Measurements from ENCODE around the gene GMCL2. TPM values are rescaled to one million over a fixed set of nuclear protein-coding genes. Genes with fewer than 3 reads are reported as not detected.

Gene GMCL2
- total RNA-seq, 1 donor = not detected

DNA sequence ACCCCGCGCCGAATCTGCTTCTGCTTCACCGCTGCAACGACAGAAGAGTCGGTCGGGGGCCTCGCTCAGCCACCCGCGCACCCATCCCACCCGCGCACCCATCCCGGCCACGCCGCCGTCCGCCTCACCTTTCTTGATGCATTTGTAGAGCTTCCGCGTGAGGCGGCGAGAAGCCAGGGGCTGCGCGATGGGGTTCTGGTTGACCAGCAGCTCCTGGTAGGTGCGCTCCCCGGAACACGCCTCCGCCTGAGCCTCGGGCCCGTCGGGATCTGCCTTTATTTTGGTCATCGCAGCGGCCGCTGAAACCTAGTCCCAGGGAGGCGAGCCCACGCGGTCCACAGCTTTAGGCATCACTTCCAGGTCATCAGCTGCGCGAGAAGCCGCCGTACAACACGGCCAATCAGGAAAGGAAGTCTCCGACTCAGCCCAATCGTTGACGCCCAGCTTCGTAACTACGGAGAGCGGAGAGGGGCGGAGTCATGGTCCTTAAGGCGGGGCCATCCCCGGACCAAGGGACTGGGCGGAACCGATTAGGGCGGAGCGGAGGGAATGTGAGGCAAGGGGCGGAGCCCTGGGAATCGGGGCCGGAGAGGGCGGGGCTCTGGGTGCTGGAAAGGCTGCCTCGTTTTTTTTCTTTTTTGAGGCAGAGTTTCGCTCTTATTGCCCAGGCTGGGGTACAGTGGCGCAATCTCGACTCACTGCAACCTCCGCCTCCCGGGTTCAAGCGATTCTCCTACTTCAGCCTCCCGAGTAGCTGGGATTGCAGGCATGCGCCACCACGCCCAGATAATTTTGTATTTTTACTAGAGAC is 33.4 kb downstream of the GMCL2 start, which contains the start of gene NHP2:
TSS of gene NHP2 (minus strand) at position 356 of the 811 bp plus-strand sequence. CDS start at position 288, 68 bp downstream.
- Histone ChIP-seq H3K9me3 (ENCODE audit: low read depth, low read length) (no peaks in the 10 kb centered on the region), H3K27me3 (ENCODE audit: insufficient read depth, low read length) (no peaks in the 10 kb centered on the region), H3K4me1 (ENCODE audit: insufficient read depth, low read length) (peaks cover 24% of the 10 kb centered on the region), H3K4me3 (ENCODE audit: low read length) (peak within 1 kb of the TSS; percentile 63)

DNA sequence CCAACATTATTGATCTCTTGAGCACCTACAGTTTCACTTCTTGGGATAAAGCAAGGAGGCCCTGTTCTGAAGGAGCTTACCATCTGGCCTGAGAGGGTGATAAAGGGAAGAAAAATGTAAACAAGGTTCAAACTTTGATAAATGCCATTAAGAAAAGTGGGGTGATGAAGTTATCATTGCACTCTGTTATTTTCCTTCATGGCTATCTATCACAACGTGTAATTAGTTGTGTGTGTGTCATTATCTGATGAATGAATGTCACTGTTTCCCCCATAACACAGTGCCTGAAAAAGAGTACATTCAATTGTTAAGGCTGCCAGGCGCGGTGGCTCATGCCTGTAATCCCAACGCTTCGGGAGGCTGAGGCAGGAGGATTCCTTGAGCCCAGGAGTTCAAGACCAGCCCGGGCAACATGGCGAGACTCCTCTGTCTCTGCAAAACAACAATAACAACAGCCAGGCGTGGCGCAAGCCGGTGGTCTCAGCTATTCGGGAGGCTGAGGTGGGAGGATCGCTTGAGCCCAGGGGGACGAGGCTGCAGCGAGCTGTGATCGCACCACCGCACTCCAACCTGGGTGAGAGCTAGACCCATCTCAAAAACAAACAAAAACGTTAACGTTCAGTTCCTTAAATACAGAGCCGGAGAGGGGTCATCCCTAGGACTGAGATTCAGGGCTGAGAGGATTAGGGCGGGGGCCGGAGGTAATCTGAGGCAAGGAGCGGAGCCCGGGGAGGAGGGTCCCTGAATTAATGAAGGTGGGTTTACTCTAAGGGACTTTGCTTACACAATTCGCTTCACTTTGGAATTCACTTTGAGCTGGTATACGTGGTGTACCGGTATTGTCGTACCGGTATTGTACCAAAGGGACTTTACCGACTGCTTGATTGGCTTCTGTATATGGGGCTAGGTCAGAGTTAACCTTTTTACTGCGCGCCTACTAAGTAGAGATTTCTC is 34.4 kb downstream of the GMCL2 start:
- peaks cover 24% of the 10 kb centered on the region for H3K4me1 ChIP-seq (ENCODE audit: insufficient read depth, low read length)
- H3K27me3 ChIP-seq (ENCODE audit: insufficient read depth, low read length) = no peaks in the 10 kb centered on the region
- peak overlapping the region; percentile 63 for H3K4me3 ChIP-seq (ENCODE audit: low read length)
- no peaks in the 10 kb centered on the region for H3K9me3 ChIP-seq (ENCODE audit: low read depth, low read length)

DNA sequence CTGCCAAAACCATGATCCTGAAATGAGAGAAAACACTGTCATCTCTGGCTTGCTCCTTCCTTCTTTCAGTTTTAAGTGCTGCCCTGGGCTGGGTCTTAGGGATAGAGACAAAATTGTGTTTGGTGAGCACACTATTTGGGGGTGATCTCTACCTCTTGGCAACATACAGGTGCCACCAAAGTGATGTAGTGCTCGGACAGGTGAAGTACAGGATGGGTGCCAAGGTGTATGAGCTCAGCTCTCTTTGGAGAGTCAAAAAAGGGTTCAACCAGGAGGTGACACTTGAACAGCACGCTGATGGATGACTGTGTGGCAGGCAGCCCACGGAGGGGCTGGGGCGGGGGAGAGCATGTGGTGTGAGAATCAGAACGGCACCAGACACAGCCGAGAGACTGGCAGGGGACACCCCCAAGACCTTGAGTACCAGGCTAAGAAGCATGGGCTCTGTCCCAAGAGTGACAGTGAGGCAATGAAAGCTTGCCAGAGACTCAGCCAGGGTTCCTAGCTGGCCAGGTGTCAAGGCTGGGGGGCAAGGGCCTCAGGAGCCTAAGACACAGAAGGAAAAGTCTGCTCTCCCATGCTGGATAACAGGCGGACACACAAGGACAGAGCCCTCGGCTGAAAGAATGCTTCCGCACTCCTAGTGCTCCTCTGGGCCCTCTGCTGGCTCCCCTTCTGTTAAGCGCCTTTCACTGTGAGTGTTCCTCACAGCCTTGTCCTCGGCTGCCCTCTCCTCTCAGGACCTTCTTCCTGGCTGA is 36.0 kb downstream of the GMCL2 start:
- Histone ChIP-seq H3K4me3 (ENCODE audit: low read length) (no peak overlapping the region), H3K4me1 (ENCODE audit: insufficient read depth, low read length) (peaks cover 24% of the 10 kb centered on the region), H3K9me3 (ENCODE audit: low read depth, low read length) (no peaks in the 10 kb centered on the region), H3K27me3 (ENCODE audit: insufficient read depth, low read length) (no peaks in the 10 kb centered on the region)

- Histone ChIP-seq H3K9me3 (ENCODE audit: low read depth, low read length) (no peaks in the 10 kb centered on the region), H3K27me3 (ENCODE audit: insufficient read depth, low read length) (no peaks in the 10 kb centered on the region), H3K4me3 (ENCODE audit: low read length) (no peak overlapping the region), H3K4me1 (ENCODE audit: insufficient read depth, low read length) (peaks cover 23% of the 10 kb centered on the region)
Observed at GRCh38 chr5:178149199-178149932, 37.8 kb downstream of the GMCL2 start.

GRCh38 chr5:178147406-178147805 is 39.8 kb downstream of the GMCL2 start:
- H3K9me3 ChIP-seq (ENCODE audit: low read depth, low read length) = no peaks in the 10 kb centered on the region
- peaks cover 9% of the 10 kb centered on the region for H3K4me1 ChIP-seq (ENCODE audit: insufficient read depth, low read length)
- H3K27me3 ChIP-seq (ENCODE audit: insufficient read depth, low read length) = no peaks in the 10 kb centered on the region
- H3K4me3 ChIP-seq (ENCODE audit: low read length) = no peak overlapping the region

GRCh38 chr5:178145965-178146820 is 41.0 kb downstream of the GMCL2 start:
- H3K9me3 ChIP-seq (ENCODE audit: low read depth, low read length) = no peaks in the 10 kb centered on the region
- H3K27me3 ChIP-seq (ENCODE audit: insufficient read depth, low read length) = no peaks in the 10 kb centered on the region
- no peak overlapping the region for H3K4me3 ChIP-seq (ENCODE audit: low read length)
- H3K4me1 ChIP-seq (ENCODE audit: insufficient read depth, low read length) = no peaks in the 10 kb centered on the region

DNA sequence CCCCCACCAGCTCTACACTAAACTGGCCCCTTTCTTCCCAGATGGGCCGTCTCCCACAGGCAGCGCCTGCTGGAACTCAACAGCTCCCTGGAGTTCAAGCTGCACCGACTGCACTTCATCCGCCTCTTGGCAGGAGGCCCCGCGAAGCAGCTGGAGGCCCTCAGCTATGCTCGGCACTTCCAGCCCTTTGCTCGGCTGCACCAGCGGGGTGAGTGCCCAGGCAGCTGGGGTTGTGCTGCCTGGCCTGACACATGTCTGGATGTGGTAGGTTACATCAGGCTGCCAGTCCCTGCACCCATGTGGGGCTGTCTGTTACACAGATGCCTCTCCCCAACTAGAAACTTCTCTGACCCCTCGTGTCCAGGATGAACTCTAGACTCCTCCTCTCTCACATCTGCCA is 43.3 kb downstream of the GMCL2 start:
- Histone ChIP-seq H3K27me3 (ENCODE audit: insufficient read depth, low read length) (no peaks in the 10 kb centered on the region), H3K4me1 (ENCODE audit: insufficient read depth, low read length) (no peaks in the 10 kb centered on the region), H3K9me3 (ENCODE audit: low read depth, low read length) (no peaks in the 10 kb centered on the region), H3K4me3 (ENCODE audit: low read length) (no peak overlapping the region)

- Histone ChIP-seq H3K4me1 (ENCODE audit: insufficient read depth, low read length) (no peaks in the 10 kb centered on the region), H3K27me3 (ENCODE audit: insufficient read depth, low read length) (no peaks in the 10 kb centered on the region), H3K4me3 (ENCODE audit: low read length) (no peak overlapping the region)
Observed at GRCh38 chr5:178143246-178143645, 43.9 kb downstream of the GMCL2 start.

GRCh38 chr5:178142642-178143041 is 44.5 kb downstream of the GMCL2 start:
- no peaks in the 10 kb centered on the region for H3K4me1 ChIP-seq (ENCODE audit: insufficient read depth, low read length)
- no peaks in the 10 kb centered on the region for H3K27me3 ChIP-seq (ENCODE audit: insufficient read depth, low read length)
- H3K4me3 ChIP-seq (ENCODE audit: low read length) = no peak overlapping the region
- no peaks in the 10 kb centered on the region for H3K9me3 ChIP-seq (ENCODE audit: low read depth, low read length)

More at GRCh38 chr5:178143246-178143645, 43.9 kb downstream of the GMCL2 start:
- no peaks in the 10 kb centered on the region for H3K9me3 ChIP-seq (ENCODE audit: low read depth, low read length)

- Histone ChIP-seq H3K4me1 (ENCODE audit: insufficient read depth, low read length) (no peaks in the 10 kb centered on the region), H3K4me3 (ENCODE audit: low read length) (no peak overlapping the region), H3K9me3 (ENCODE audit: low read depth, low read length) (no peaks in the 10 kb centered on the region), H3K27me3 (ENCODE audit: insufficient read depth, low read length) (no peaks in the 10 kb centered on the region)
Observed at GRCh38 chr5:178141550-178141949, 45.6 kb downstream of the GMCL2 start.

DNA sequence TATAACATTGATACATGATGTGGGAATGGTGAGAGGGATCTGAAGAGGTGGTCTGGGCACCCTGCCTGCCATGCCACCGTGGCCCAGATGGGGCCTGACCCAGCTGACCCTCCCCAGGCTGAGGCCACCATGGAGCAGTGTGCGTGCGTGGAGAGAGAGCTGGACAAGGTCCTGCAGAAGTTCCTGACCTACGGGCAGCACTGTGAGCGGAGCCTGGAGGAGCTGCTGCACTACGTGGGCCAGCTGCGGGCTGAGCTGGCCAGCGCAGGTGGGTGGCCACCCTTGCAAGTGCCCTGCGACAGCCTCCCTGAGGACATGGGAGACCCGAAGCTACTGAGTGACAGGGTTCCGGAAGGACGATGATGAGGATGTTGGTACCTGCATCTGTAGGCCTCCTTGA is 49.2 kb downstream of the GMCL2 start:
- Histone ChIP-seq H3K4me1 (ENCODE audit: insufficient read depth, low read length) (no peaks in the 10 kb centered on the region), H3K27me3 (ENCODE audit: insufficient read depth, low read length) (no peaks in the 10 kb centered on the region), H3K9me3 (ENCODE audit: low read depth, low read length) (no peaks in the 10 kb centered on the region), H3K4me3 (ENCODE audit: low read length) (no peak overlapping the region)

DNA sequence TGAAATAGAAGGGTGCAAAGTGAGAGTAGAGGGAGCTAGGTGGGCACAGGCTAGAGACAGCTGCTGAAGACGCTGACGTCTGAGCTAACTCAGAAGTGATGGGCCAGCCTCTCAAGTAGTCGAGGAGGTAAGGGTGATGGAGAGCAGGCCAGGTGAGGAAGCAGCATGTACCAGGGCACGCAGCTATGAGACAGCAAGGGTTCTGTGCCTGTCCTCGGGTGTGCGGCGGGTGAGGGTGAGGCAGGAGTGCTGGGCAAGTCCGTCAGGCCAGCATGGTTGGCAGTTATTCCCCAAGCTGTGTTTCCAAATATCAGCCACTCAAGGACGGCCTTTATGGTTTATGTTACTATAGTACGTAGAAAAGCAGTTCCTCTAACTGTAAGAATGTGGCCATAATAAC is 50.2 kb downstream of the GMCL2 start:
- no peaks in the 10 kb centered on the region for H3K9me3 ChIP-seq (ENCODE audit: low read depth, low read length)
- H3K4me3 ChIP-seq (ENCODE audit: low read length) = no peak overlapping the region
- H3K27me3 ChIP-seq (ENCODE audit: insufficient read depth, low read length) = no peaks in the 10 kb centered on the region
- H3K4me1 ChIP-seq (ENCODE audit: insufficient read depth, low read length) = peaks cover 2% of the 10 kb centered on the region

All from mononuclear cell (primary cell).